CD4-positive, alpha-beta T cell treated with Interleukin-21 for 1 hour (primary cell): Measurements from ENCODE around the gene LANCL3.
A peak's percentile ranks its signal among the peaks of the same experiment; 100 is the strongest.
"Not testable (repeated sequence)": the region's sequence is repeated elsewhere in the genome, so short reads cannot be mapped to it uniquely, and the experiment has no call there.

Source experiments
- DNase-seq: peaks from one replicate; pipeline ENCODE4 v3.0.0-alpha.2; 2020

Gene LANCL3

GRCh38 chrX:37571426-37572107 lies at the start of gene LANCL3:
LANCL3 (plus strand) TSS chrX:37571661; CDS start chrX:37571871, 210 bp downstream.
- peak; percentile 38 for DNase-seq

- DNase-seq: not testable (repeated sequence)
These were observed 47.8 kb upstream of the LANCL3 start for GRCh38 chrX:37523673-37524072.

- no peak for DNase-seq
These were observed 29.5 kb upstream of the LANCL3 start for GRCh38 chrX:37541991-37542390.

GRCh38 chrX:37542791-37543190 lies 28.7 kb upstream of the LANCL3 start:
- no peak for DNase-seq

GRCh38 chrX:37543324-37543723 lies 28.1 kb upstream of the LANCL3 start:
- no peak for DNase-seq

GRCh38 chrX:37544531-37544930 lies 26.9 kb upstream of the LANCL3 start:
- not testable (repeated sequence) for DNase-seq

GRCh38 chrX:37545066-37545465 lies 26.4 kb upstream of the LANCL3 start:
- no peak for DNase-seq

- not testable (repeated sequence) for DNase-seq
These were observed 21.8 kb upstream of the LANCL3 start for GRCh38 chrX:37549619-37550018.

- DNase-seq: no peak
These were observed 18.0 kb upstream of the LANCL3 start for GRCh38 chrX:37553476-37553875.

- DNase-seq: not testable (repeated sequence)
These were observed 6.2 kb upstream of the LANCL3 start for GRCh38 chrX:37565254-37565653.

- DNase-seq: not testable (repeated sequence)
These were observed 1.1 kb upstream of the LANCL3 start for GRCh38 chrX:37570349-37570748.

- DNase-seq: peak; percentile 7
These were observed 687 bp downstream of the LANCL3 start for GRCh38 chrX:37572108-37572587.

- DNase-seq: not testable (repeated sequence)
These were observed 1.7 kb downstream of the LANCL3 start for GRCh38 chrX:37573121-37573520.

GRCh38 chrX:37578045-37578444 lies 6.6 kb downstream of the LANCL3 start:
- no peak for DNase-seq

GRCh38 chrX:37580080-37580479 lies 8.6 kb downstream of the LANCL3 start:
- DNase-seq: no peak

- DNase-seq: not testable (repeated sequence)
These were observed 15.9 kb downstream of the LANCL3 start for GRCh38 chrX:37587337-37587736.

GRCh38 chrX:37590047-37590446 lies 18.6 kb downstream of the LANCL3 start:
- DNase-seq: no peak

- DNase-seq: no peak
These were observed 23.4 kb downstream of the LANCL3 start for GRCh38 chrX:37594755-37595382.

- no peak for DNase-seq
These were observed 28.3 kb downstream of the LANCL3 start for GRCh38 chrX:37599729-37600128.

GRCh38 chrX:37603938-37604409 lies 32.5 kb downstream of the LANCL3 start:
- DNase-seq: no peak

GRCh38 chrX:37607243-37607642 lies 35.8 kb downstream of the LANCL3 start:
- DNase-seq: no peak

- no peak for DNase-seq
These were observed 36.7 kb downstream of the LANCL3 start for GRCh38 chrX:37608156-37608555.

- no peak for DNase-seq
These were observed 38.3 kb downstream of the LANCL3 start for GRCh38 chrX:37609727-37610126.

- DNase-seq: no peak
These were observed 42.5 kb downstream of the LANCL3 start for GRCh38 chrX:37613933-37614332.
